Measurements from ENCODE around the gene PPP1R9B.

The PPP1R9B gene

GRCh38 chr17:50153650-50154575, 3.4 kb upstream of the PPP1R9B start:
- no peak for DNase-seq (ENCODE audit: low read depth)

GRCh38 chr17:50152736-50153135, 2.3 kb upstream of the PPP1R9B start:
- no peak for DNase-seq (ENCODE audit: low read depth)

- DNase-seq (ENCODE audit: low read depth), result peak; percentile 51
Measured at GRCh38 chr17:50151937-50152547, 1.6 kb upstream of the PPP1R9B start.

GRCh38 chr17:50151041-50151936, 812 bp upstream of the PPP1R9B start:
- DNase-seq (ENCODE audit: low read depth), result peak; percentile 51

- DNase-seq (ENCODE audit: low read depth), result no peak
Measured at GRCh38 chr17:50149417-50150353, 792 bp downstream of the PPP1R9B start.

GRCh38 chr17:50149091-50149416, 1.4 kb downstream of the PPP1R9B start:
- no peak for DNase-seq (ENCODE audit: low read depth)

- no peak for DNase-seq (ENCODE audit: low read depth)
Measured at GRCh38 chr17:50148226-50149090, 2.0 kb downstream of the PPP1R9B start.

GRCh38 chr17:50147841-50148225, 2.6 kb downstream of the PPP1R9B start:
- DNase-seq (ENCODE audit: low read depth), result no peak

- DNase-seq (ENCODE audit: low read depth), result no peak
Measured at GRCh38 chr17:50146927-50147665, 3.4 kb downstream of the PPP1R9B start.

GRCh38 chr17:50146230-50146926, 4.1 kb downstream of the PPP1R9B start:
- DNase-seq (ENCODE audit: low read depth), result no peak

GRCh38 chr17:50145532-50146229, 4.8 kb downstream of the PPP1R9B start:
- no peak for DNase-seq (ENCODE audit: low read depth)

- no peak for DNase-seq (ENCODE audit: low read depth)
Measured at GRCh38 chr17:50144845-50145531, 5.5 kb downstream of the PPP1R9B start.

GRCh38 chr17:50144355-50144754, 6.1 kb downstream of the PPP1R9B start:
- no peak for DNase-seq (ENCODE audit: low read depth)

GRCh38 chr17:50143461-50144176, 6.9 kb downstream of the PPP1R9B start:
- no peak for DNase-seq (ENCODE audit: low read depth)

GRCh38 chr17:50141745-50142110, 8.7 kb downstream of the PPP1R9B start:
- DNase-seq (ENCODE audit: low read depth), result no peak

- no peak for DNase-seq (ENCODE audit: low read depth)
Measured at GRCh38 chr17:50141026-50141744, 9.3 kb downstream of the PPP1R9B start.

Data from GM04503 (cell line).